Transverse colon (tissue), 4 donors: ENCODE results near the gene IAH1.

Experiments used
- CTCF ChIP-seq, 5 experiments: fragments of 200-600 bp in 3 of 5; fragments of 450-650 bp in 2 of 5; sonication (generic) in 3 of 5; IDR thresholded peaks; 1 replicate in 2 of 5; 2 replicates in 3 of 5; pipeline ENCODE4 v1.5.1; 2016 to 2017; ENCODE audit warnings: antibody characterized with exemption in 5 of 5, inconsistent platforms in 3 of 5, mild to moderate bottlenecking in 2 of 5, moderate library complexity in 1 of 5
- POLR2A ChIP-seq: fragments of 450-650 bp; IDR thresholded peaks from one replicate; pipeline ENCODE4 v1.6.1; 2016; ENCODE audit warnings: antibody characterized with exemption, mild to moderate bottlenecking, moderate library complexity
- POLR2AphosphoS5 ChIP-seq, 3 donors: sonication (generic); formaldehyde crosslinking; IDR thresholded peaks; one replicate each; pipeline ENCODE4 v1.6.1; 2016; ENCODE audit warnings: antibody characterized with exemption in 3 of 3

GRCh38 chr2:9428965-9429577 lies 45.3 kb upstream of the IAH1 start:
- TF ChIP-seq CTCF (IDR thresholded peaks at IDR 0.05): no peak
- TF ChIP-seq POLR2A: no peak
- no peak for TF ChIP-seq POLR2AphosphoS5 (IDR thresholded peaks at IDR 0.05)
